Common myeloid progenitor, CD34-positive (primary cell): ENCODE data around the gene CDK14.

ENCODE experiments used
- CTCF ChIA-PET: fragments of 350-600 bp; sonication (Branson Sonifier 250); formaldehyde crosslinking; loops from one replicate; lab custom pipeline; 2021; ENCODE audit warnings: antibody characterized with exemption; lab: Charles Lee
- POLR2A ChIA-PET: fragments of 350-600 bp; sonication (Branson Sonifier 250); formaldehyde crosslinking; loops from one replicate; lab custom pipeline; 2021; ENCODE audit warnings: antibody characterized with exemption; lab: Charles Lee
- DNase-seq, 3 donors: peaks; one replicate each; pipeline versions ENCODE4 v3.0.0 to v3.0.0-alpha.2; 2013
- H3K27ac ChIP-seq, 2 experiments: 1 replicate in 1 of 2; 2 replicates in 1 of 2; pipeline ENCODE4 v1.7.0; 2013; ENCODE audit warnings: inconsistent platforms in 2 of 2, low read length in 2 of 2, mild to moderate bottlenecking in 2 of 2, low read depth in 1 of 2, moderate library complexity in 1 of 2; ENCODE audit not compliant: severe bottlenecking in 2 of 2, insufficient read depth in 1 of 2, poor library complexity in 1 of 2
- H3K27me3 ChIP-seq, 5 experiments: replicated peaks in 2 of 5; 1 replicate in 3 of 5; 2 replicates in 2 of 5; pipeline versions ENCODE4 v1.6.1 to v1.7.0; 2013; ENCODE audit warnings: low read length in 4 of 5, mild to moderate bottlenecking in 2 of 5, moderate library complexity in 2 of 5, inconsistent platforms in 1 of 5; ENCODE audit not compliant: insufficient read depth in 5 of 5, control insufficient read depth in 4 of 5
- H3K36me3 ChIP-seq, 4 experiments: 1 replicate in 2 of 4; 2 replicates in 2 of 4; pipeline versions ENCODE4 v1.6.1 to v1.7.0; 2013; ENCODE audit warnings: low read length in 3 of 4, control low read depth in 1 of 4, mild to moderate bottlenecking in 1 of 4; ENCODE audit not compliant: control insufficient read depth in 4 of 4, insufficient read depth in 4 of 4
- H3K4me1 ChIP-seq, 4 experiments: 1 replicate in 3 of 4; 2 replicates in 1 of 4; pipeline versions ENCODE4 v1.6.1 to v1.7.1; 2013; ENCODE audit warnings: low read length in 3 of 4, mild to moderate bottlenecking in 3 of 4, control low read depth in 1 of 4, inconsistent platforms in 1 of 4, moderate library complexity in 1 of 4; ENCODE audit not compliant: control insufficient read depth in 4 of 4, insufficient read depth in 4 of 4; ENCODE audit errors: control extremely low read depth in 1 of 4
- H3K4me3 ChIP-seq, 7 experiments: 1 replicate in 4 of 7; 2 replicates in 3 of 7; pipeline versions ENCODE4 v1.5.1 to v1.7.0; 2013; ENCODE audit warnings: mild to moderate bottlenecking in 7 of 7, low read length in 6 of 7, moderate library complexity in 6 of 7, inconsistent platforms in 2 of 7, low read depth in 2 of 7, control low read depth in 1 of 7; ENCODE audit not compliant: insufficient read depth in 4 of 7, control insufficient read depth in 1 of 7; ENCODE audit errors: extremely low read depth in 1 of 7
- H3K9me3 ChIP-seq, 5 experiments: 1 replicate in 4 of 5; 2 replicates in 1 of 5; pipeline versions ENCODE4 v1.6.1 to v1.7.1; 2013; ENCODE audit warnings: low read length in 4 of 5, mild to moderate bottlenecking in 2 of 5, inconsistent platforms in 1 of 5, low read depth in 1 of 5, moderate library complexity in 1 of 5; ENCODE audit not compliant: control insufficient read depth in 4 of 5, insufficient read depth in 2 of 5; ENCODE audit errors: control extremely low read depth in 1 of 5
- WGBS: methylation state at CpG from one replicate; pipeline ENCODE4 v1.1.5; 2013; ENCODE audit not compliant: insufficient coverage; 5-methylcytosine and 5-hydroxymethylcytosine counted together

Gene CDK14

DNA sequence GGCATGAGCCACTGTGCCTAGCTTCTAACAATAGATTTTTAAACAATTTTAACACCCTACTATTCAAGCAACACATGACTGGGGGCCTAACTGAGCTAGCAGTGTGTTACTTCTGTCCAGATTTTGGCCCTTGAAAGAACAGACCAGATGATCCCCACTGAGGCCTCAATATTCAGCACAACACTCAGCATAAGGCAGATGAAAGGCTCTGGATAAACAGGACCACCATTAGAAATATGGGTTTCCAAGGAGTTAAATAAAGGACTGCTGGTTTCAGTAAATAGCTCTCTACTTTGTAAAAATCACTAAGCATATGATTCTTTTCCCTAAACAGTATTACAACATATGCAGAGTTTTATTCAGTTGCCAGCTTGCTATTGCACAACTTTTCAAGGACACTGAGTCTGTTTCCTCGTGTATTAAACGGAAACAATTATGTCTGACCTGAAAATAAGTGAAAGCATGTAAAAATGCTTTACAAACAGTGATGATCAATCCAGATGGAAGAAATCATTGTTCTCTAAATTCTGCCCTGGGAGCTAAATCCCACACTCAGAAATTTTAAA is 644.3 kb downstream of the CDK14 start:
- Histone ChIP-seq H3K27me3 (peaks cover 0 to 2% (median 0%) of the 10 kb centered on the region in 5 experiments), H3K9me3 (no peaks in the 10 kb centered on the region), H3K27ac (no peak overlapping the region), H3K36me3 (no peaks in the 10 kb centered on the region), H3K4me1 (peaks cover 0 to 3% (median 0%) of the 10 kb centered on the region in 4 experiments), H3K4me3 (no peak overlapping the region)
- ChIA-PET CTCF (no interaction called here), POLR2A (no interaction called here)
- DNase-seq, result no peak
- WGBS, result 73% methylated on average over 2 of the region's 2 CpGs

GRCh38 chr7:91242097-91242844 is 646.1 kb downstream of the CDK14 start:
- H3K27ac ChIP-seq, result no peak overlapping the region
- peaks cover 0 to 2% (median 0%) of the 10 kb centered on the region in 5 experiments for H3K27me3 ChIP-seq
- H3K36me3 ChIP-seq, result no peaks in the 10 kb centered on the region
- peaks cover 0 to 3% (median 0%) of the 10 kb centered on the region in 4 experiments for H3K4me1 ChIP-seq
- POLR2A ChIA-PET, result no interaction called here
- no peaks in the 10 kb centered on the region for H3K9me3 ChIP-seq
- WGBS, result 93% methylated on average over 4 of the region's 8 CpGs
- H3K4me3 ChIP-seq, result no peak overlapping the region
- DNase-seq, result no peak
- CTCF ChIA-PET, result interaction anchor here (1.5 kb wide), 1 partner anchor 11 kb away, joined by 4 read pairs; no protein-coding TSS in a partner anchor

- Histone ChIP-seq H3K36me3 (no peaks in the 10 kb centered on the region), H3K4me1 (peaks cover 0 to 3% (median 0%) of the 10 kb centered on the region in 4 experiments), H3K27me3 (peaks cover 0 to 2% (median 0%) of the 10 kb centered on the region in 5 experiments), H3K4me3 (no peak overlapping the region), H3K27ac (no peak overlapping the region), H3K9me3 (no peaks in the 10 kb centered on the region)
- POLR2A ChIA-PET, result no interaction called here
- no peak for DNase-seq
- 93% methylated on average over 4 of the region's 6 CpGs for WGBS
- CTCF ChIA-PET, result no interaction called here
Measured at GRCh38 chr7:91243591-91244301, 647.6 kb downstream of the CDK14 start.

DNA sequence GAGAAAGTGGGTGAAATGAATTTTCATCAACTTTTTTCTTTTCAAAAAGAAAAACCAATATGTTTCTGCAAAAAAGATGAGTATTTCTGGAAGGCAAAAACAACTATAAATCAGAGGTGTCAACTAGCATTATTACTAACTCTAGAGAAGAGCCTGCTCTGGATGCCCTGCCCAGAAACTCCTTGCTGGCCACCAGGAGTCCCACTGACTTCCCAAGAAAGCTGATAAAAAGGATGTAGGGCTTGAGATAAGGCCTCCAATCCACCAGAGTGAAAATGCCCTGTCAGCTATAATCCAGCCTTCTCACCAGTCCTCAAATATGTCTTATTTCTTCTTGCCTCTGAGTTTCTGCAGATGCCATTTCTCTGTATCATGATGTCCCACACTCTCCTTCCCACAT is 651.4 kb downstream of the CDK14 start:
- H3K9me3 ChIP-seq, result no peaks in the 10 kb centered on the region
- H3K27me3 ChIP-seq, result peaks cover 0 to 2% (median 0%) of the 10 kb centered on the region in 5 experiments
- no peak for DNase-seq
- H3K4me1 ChIP-seq, result no peaks in the 10 kb centered on the region
- POLR2A ChIA-PET, result no interaction called here
- H3K27ac ChIP-seq, result no peak overlapping the region
- no peak overlapping the region for H3K4me3 ChIP-seq
- CTCF ChIA-PET, result interaction anchor here (1.0 to 1.6 kb wide), 2 partner anchors 10 to 161 kb away, joined by 3 read pairs; no protein-coding TSS in a partner anchor
- no peaks in the 10 kb centered on the region for H3K36me3 ChIP-seq

- CTCF ChIA-PET, result no interaction called here
- H3K27me3 ChIP-seq, result peaks cover 0 to 2% (median 0%) of the 10 kb centered on the region in 5 experiments
- 69% methylated on average over 2 of the region's 2 CpGs for WGBS
Measured at GRCh38 chr7:91248996-91249395, 652.9 kb downstream of the CDK14 start.

GRCh38 chr7:91249506-91250233 is 653.5 kb downstream of the CDK14 start:
- WGBS, result 100% methylated on average over 1 of the region's 4 CpGs
- H3K4me3 ChIP-seq, result no peak overlapping the region
- POLR2A ChIA-PET, result no interaction called here
- CTCF ChIA-PET, result interaction anchor here (1.0 kb wide), 1 partner anchor 10 kb away, joined by 4 read pairs; no protein-coding TSS in a partner anchor
- no peaks in the 10 kb centered on the region for H3K4me1 ChIP-seq
- H3K27ac ChIP-seq, result no peak overlapping the region
- no peaks in the 10 kb centered on the region for H3K9me3 ChIP-seq
- no peak for DNase-seq
- no peaks in the 10 kb centered on the region for H3K36me3 ChIP-seq
- peaks cover 0 to 2% (median 0%) of the 10 kb centered on the region in 5 experiments for H3K27me3 ChIP-seq

More at GRCh38 chr7:91248996-91249395, 652.9 kb downstream of the CDK14 start:
- POLR2A ChIA-PET, result no interaction called here
- Histone ChIP-seq H3K27ac (no peak overlapping the region), H3K9me3 (no peaks in the 10 kb centered on the region), H3K4me1 (no peaks in the 10 kb centered on the region), H3K36me3 (no peaks in the 10 kb centered on the region), H3K4me3 (no peak overlapping the region)
- DNase-seq, result no peak
